Measurements from ENCODE around the gene SLC22A12.

The SLC22A12 gene

DNA sequence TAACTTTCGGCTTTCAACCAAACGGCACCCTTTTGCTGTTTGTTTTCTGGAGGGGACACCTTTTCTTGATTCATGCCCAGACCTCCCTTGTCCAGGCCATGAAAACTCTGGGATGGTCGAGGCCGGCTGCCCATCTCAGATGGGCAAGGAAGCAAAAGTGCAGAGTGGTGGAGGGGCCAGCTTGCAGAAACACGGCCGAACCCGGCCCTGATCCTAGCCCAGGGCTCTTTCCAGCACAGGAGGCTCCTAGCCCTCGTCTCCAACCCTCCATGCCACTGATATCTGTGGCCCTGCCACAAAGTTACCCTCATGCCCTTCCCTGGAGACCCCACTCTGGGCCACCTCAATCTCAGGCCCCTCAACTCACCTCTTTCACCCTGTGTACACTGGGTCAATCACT is 18.9 kb upstream of the SLC22A12 start:
- TF ChIP-seq, protein P1, sequence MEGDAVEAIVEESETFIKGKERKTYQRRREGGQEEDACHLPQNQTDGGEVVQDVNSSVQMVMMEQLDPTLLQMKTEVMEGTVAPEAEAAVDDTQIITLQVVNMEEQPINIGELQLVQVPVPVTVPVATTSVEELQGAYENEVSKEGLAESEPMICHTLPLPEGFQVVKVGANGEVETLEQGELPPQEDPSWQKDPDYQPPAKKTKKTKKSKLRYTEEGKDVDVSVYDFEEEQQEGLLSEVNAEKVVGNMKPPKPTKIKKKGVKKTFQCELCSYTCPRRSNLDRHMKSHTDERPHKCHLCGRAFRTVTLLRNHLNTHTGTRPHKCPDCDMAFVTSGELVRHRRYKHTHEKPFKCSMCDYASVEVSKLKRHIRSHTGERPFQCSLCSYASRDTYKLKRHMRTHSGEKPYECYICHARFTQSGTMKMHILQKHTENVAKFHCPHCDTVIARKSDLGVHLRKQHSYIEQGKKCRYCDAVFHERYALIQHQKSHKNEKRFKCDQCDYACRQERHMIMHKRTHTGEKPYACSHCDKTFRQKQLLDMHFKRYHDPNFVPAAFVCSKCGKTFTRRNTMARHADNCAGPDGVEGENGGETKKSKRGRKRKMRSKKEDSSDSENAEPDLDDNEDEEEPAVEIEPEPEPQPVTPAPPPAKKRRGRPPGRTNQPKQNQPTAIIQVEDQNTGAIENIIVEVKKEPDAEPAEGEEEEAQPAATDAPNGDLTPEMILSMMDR (IDR thresholded peaks at IDR 0.05; ENCODE audit: low read depth, low read length), result no peak
- Histone ChIP-seq H3K9me3 (ENCODE audit: severe bottlenecking) (no peaks in the 10 kb centered on the region), H3K27ac (peak overlapping the region; percentile 32), H3K4me3 (ENCODE audit: low read depth, low read length) (no peak overlapping the region), H3K27me3 (ENCODE audit: insufficient read depth, low read depth, severe bottlenecking) (no peaks in the 10 kb centered on the region), H3K36me3 (no peaks in the 10 kb centered on the region)
- no peak for DNase-seq

DNA sequence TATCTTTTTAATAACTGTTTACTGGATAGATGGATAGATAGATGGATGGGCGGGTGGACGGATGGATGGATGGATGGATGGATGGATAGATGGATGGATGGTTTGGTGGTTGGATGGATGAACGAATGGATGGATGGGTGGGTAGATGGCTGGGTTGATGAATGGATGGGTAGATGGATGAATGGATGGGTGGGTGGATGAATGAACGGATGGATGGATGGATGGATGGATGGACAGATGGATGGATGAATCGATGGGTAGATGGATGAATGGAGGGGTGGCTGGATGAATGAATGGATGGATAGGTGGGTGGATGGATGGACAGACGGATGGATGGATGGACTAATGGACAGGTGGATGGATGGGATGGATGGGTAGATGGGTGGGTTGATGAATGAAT is 13.8 kb upstream of the SLC22A12 start:
- H3K27me3 ChIP-seq (ENCODE audit: insufficient read depth, low read depth, severe bottlenecking), result no peaks in the 10 kb centered on the region
- no peak overlapping the region for H3K4me3 ChIP-seq (ENCODE audit: low read depth, low read length)
- H3K27ac ChIP-seq, result no peak overlapping the region
- DNase-seq, result no peak
- H3K36me3 ChIP-seq, result no peaks in the 10 kb centered on the region
- H3K9me3 ChIP-seq (ENCODE audit: severe bottlenecking), result no peaks in the 10 kb centered on the region
- TF ChIP-seq, protein P1 (IDR thresholded peaks at IDR 0.05; ENCODE audit: low read depth, low read length), result no peak

DNA sequence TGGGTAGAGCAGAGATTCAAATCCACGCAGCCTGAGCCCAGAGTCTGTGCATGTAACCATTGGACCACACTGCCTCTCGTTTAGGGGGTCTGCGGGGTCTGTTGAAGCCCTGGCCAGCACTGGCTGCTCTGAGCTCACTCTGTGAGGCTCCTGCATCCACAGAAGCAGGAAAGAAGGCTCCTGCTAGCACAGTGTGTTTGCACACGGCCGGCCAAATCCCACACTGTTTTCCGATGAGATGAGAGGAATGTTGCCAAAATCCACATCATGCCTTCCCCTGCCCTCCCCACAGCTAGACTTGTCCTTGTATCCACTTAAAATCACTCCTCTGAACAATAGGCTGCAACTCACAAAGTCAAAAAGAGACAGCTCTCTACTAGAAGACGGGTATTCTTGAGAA is 10.6 kb upstream of the SLC22A12 start:
- Histone ChIP-seq H3K9me3 (ENCODE audit: severe bottlenecking) (no peaks in the 10 kb centered on the region), H3K27ac (no peak overlapping the region), H3K36me3 (no peaks in the 10 kb centered on the region), H3K27me3 (ENCODE audit: insufficient read depth, low read depth, severe bottlenecking) (no peaks in the 10 kb centered on the region), H3K4me3 (ENCODE audit: low read depth, low read length) (no peak overlapping the region)
- DNase-seq, result no peak
- TF ChIP-seq, protein P1 (IDR thresholded peaks at IDR 0.05; ENCODE audit: low read depth, low read length), result no peak

DNA sequence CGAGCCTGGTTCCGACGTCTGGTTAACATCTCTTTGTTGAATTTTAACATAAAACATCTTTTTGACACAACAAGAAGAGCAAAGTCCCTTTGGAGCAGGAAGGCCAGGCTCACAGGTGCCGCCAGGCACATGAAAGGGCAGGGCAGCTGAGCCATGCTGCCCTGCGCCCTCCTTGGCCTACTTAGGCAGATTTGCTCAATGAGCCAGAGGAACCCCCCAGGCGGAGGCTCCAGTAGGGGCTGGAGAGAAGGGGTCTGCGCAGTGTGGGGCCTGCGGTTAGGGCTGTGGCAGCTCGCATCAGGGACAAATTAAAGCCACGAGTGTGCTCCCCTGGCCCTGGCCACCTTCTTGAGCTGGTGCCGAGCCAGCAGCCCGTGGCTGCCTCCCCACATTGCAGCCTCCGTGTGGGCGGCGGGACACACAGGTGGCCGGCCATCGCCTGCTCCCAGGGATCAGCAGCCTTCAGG is 9.9 kb upstream of the SLC22A12 start:
- no peaks in the 10 kb centered on the region for H3K27me3 ChIP-seq (ENCODE audit: insufficient read depth, low read depth, severe bottlenecking)
- H3K4me3 ChIP-seq (ENCODE audit: low read depth, low read length), result no peak overlapping the region
- TF ChIP-seq, protein P1 (IDR thresholded peaks at IDR 0.05; ENCODE audit: low read depth, low read length), result no peak
- no peaks in the 10 kb centered on the region for H3K36me3 ChIP-seq
- no peak for DNase-seq
- no peaks in the 10 kb centered on the region for H3K9me3 ChIP-seq (ENCODE audit: severe bottlenecking)
- H3K27ac ChIP-seq, result no peak overlapping the region

DNA sequence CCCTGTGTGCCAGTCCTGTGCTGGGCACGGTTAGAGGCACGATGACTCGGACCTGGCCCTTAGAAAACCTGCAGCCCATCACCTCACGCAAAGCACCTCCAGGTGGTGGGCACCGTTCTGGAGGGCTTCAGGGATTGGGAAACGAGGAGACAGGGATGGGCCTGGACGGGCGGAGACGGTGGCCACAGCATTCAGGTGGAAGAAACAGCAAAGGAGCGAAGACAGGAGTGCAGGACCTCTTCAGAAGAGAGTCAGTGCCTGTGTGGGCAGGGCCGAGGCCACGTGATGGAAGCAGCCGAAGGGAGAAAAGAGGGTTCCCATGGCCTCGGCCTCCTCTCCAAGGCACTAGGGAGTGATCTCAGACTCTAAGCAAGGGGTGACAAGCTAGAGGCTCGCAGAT is 8.1 kb upstream of the SLC22A12 start:
- H3K4me3 ChIP-seq (ENCODE audit: low read depth, low read length), result no peak overlapping the region
- no peak overlapping the region for H3K27ac ChIP-seq
- TF ChIP-seq, protein P1 (IDR thresholded peaks at IDR 0.05; ENCODE audit: low read depth, low read length), result no peak
- DNase-seq, result no peak
- no peaks in the 10 kb centered on the region for H3K9me3 ChIP-seq (ENCODE audit: severe bottlenecking)
- no peaks in the 10 kb centered on the region for H3K36me3 ChIP-seq
- no peaks in the 10 kb centered on the region for H3K27me3 ChIP-seq (ENCODE audit: insufficient read depth, low read depth, severe bottlenecking)

All from WERI-Rb-1 (cell line).